Tibial nerve (tissue), 4 donors: ENCODE results near the gene AKR1E2. TPM values are rescaled to one million over a fixed set of nuclear protein-coding genes. Genes with fewer than 3 reads are reported as not detected.

Source experiments
- DNase-seq, 2 donors: peaks; one replicate each; pipeline ENCODE4 v3.0.0-alpha.2; 2019; ENCODE audit warnings: low spot score in 2 of 2
- H3K27ac ChIP-seq, 4 donors: fragments of 200-600 bp; sonication (generic) in 3 of 4; one replicate each; pipeline ENCODE4 v1.5.1; 2017 to 2019; ENCODE audit warnings: mild to moderate bottlenecking in 1 of 4
- H3K27me3 ChIP-seq, 2 donors: fragments of 200-600 bp; sonication (generic) in 1 of 2; one replicate each; pipeline versions ENCODE4 v1.5.1 to v1.6.0; 2017 to 2019
- H3K36me3 ChIP-seq, 3 donors: fragments of 200-600 bp; sonication (generic); one replicate each; pipeline ENCODE4 v1.5.1; 2018 to 2019
- H3K4me1 ChIP-seq, 4 donors: fragments of 200-600 bp; sonication (generic) in 3 of 4; one replicate each; pipeline ENCODE4 v1.5.1; 2017 to 2019
- H3K4me3 ChIP-seq, 4 donors: fragments of 200-600 bp; sonication (generic) in 3 of 4; one replicate each; pipeline ENCODE4 v1.5.1; 2017 to 2019; ENCODE audit warnings: mild to moderate bottlenecking in 1 of 4, moderate library complexity in 1 of 4
- H3K9me3 ChIP-seq, 4 donors: fragments of 200-600 bp; sonication (generic) in 3 of 4; one replicate each; pipeline ENCODE4 v1.5.1; 2017 to 2019
- CTCF ChIP-seq, 5 experiments: fragments of 200-600 bp in 3 of 5; fragments of 450-650 bp in 2 of 5; sonication (generic) in 3 of 5; IDR thresholded peaks; one replicate each; pipeline ENCODE4 v1.5.1; 2016 to 2019; ENCODE audit warnings: antibody characterized with exemption in 5 of 5, mild to moderate bottlenecking in 3 of 5, moderate library complexity in 2 of 5
- EP300 ChIP-seq, 2 donors: sonication (generic); formaldehyde crosslinking; IDR thresholded peaks; one replicate each; pipeline ENCODE4 v1.6.1; 2017; ENCODE audit warnings: antibody characterized with exemption in 2 of 2, mild to moderate bottlenecking in 1 of 2
- POLR2A ChIP-seq, 2 donors: fragments of 450-650 bp; IDR thresholded peaks; one replicate each; pipeline ENCODE4 v1.6.1; 2017; ENCODE audit warnings: antibody characterized with exemption in 2 of 2, mild to moderate bottlenecking in 2 of 2, moderate library complexity in 2 of 2
- WGBS, 2 donors: methylation state at CpG; one replicate each; pipeline ENCODE4 v1.1.5; 2018; 5-methylcytosine and 5-hydroxymethylcytosine counted together
- total RNA-seq, 4 donors: library from RNA; depleted of rRNA; stranded (reverse); fragments of >200 nt; gene quantifications; one replicate each; pipeline ENCODE4 v1.1.0, GENCODE V29; 2016

The AKR1E2 gene
- total RNA-seq: 10 to 100 TPM; 12.7 to 24.3 (median 21.3) TPM

DNA sequence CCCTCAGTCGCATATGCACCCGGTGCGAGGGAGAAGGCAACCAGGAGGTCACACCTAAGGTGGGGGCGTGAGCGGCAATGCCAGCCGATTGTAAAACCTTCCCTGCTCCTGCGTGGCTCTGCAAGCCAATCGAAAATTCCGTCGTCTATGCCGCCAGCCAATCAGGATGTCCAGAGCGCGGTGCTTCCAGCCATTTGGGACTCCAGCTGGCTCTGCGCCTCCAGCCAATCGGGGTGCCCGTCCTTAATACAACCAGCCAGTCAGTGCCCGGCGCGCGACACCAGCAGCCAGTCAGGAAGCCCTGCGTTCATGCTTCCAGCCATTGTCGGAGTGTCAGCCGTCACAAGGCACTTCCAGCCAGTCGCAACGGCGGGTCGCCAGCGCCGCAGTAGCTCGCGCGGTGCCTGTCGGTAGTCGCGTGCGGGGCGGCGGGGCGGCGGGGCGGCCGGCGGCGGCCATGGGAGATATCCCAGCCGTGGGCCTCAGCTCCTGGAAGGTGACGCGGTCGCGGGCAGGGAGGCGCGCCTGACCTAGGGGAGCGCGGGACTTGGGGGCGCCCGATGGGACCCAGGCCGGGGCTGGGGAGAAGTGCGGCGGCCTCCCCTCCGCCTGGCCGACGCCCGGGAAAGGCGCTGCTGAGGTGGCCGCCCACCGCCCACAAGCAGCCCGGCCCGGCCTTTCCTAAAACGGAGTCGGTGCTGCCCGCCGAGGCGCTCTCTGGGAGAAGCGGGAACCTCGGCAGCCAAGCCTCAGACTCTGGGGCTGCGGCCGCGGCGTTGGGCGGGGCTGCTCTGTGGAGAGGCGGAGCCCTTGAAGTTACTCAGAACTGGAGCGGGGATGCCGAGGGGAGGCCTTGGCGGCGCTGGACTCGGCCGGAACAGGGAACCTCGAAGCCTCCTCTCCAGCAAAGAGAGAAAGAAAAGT lies at the start of gene AKR1E2:
Gene AKR1E2 (plus strand): TSS at position 340 of the 924 bp plus-strand sequence. CDS start 118 bp downstream, at position 458.
- H3K9me3 ChIP-seq: no peaks in the 10 kb centered on the region
- TF ChIP-seq EP300 (IDR thresholded peaks at IDR 0.05) (peak in 1 of 2 donors; percentile 65), CTCF (IDR thresholded peaks at IDR 0.05) (no peak), POLR2A (IDR thresholded peaks at IDR 0.05) (peak in 1 of 2 donors; percentile 39)
- no peaks in the 10 kb centered on the region for H3K27me3 ChIP-seq
- peak within 1 kb of the TSS; percentile 89 to 98 (median 90) for H3K27ac ChIP-seq
- H3K4me3 ChIP-seq: peak within 1 kb of the TSS; percentile 62 to 81 (median 66)
- peaks cover 0 to 43% (median 3%) of the 10 kb centered on the region in 4 donors for H3K4me1 ChIP-seq
- WGBS, 2 donors: 15 to 32% methylated on average over 22 to 45 of the region's 87 CpGs
- peak; percentile 77 to 82 for DNase-seq
- peaks cover 0 to 2% (median 0%) of the 10 kb centered on the region in 3 donors for H3K36me3 ChIP-seq

GRCh38 chr10:4776234-4776638 lies 49.8 kb upstream of the AKR1E2 start:
- Histone ChIP-seq H3K9me3 (no peaks in the 10 kb centered on the region), H3K36me3 (no peaks in the 10 kb centered on the region), H3K4me1 (peaks cover 0 to 8% (median 2%) of the 10 kb centered on the region in 4 donors), H3K4me3 (no peak overlapping the region), H3K27ac (no peak overlapping the region), H3K27me3 (no peaks in the 10 kb centered on the region)
- WGBS, 2 donors: 83 to 91% methylated on average over 2 of the region's 2 CpGs
- DNase-seq: no peak
- no peak for TF ChIP-seq CTCF (IDR thresholded peaks at IDR 0.05)
- no peak for TF ChIP-seq EP300 (IDR thresholded peaks at IDR 0.05)
- no peak for TF ChIP-seq POLR2A (IDR thresholded peaks at IDR 0.05)

GRCh38 chr10:4778761-4779160 lies 47.2 kb upstream of the AKR1E2 start:
- Histone ChIP-seq H3K9me3 (no peaks in the 10 kb centered on the region), H3K27ac (no peak overlapping the region), H3K4me1 (peaks cover 0 to 4% (median 0%) of the 10 kb centered on the region in 4 donors), H3K27me3 (no peaks in the 10 kb centered on the region), H3K4me3 (no peak overlapping the region), H3K36me3 (no peaks in the 10 kb centered on the region)
- no peak for DNase-seq
- TF ChIP-seq CTCF (IDR thresholded peaks at IDR 0.05) (no peak), EP300 (IDR thresholded peaks at IDR 0.05) (no peak), POLR2A (IDR thresholded peaks at IDR 0.05) (no peak)

GRCh38 chr10:4780091-4780490 lies 45.9 kb upstream of the AKR1E2 start:
- no peak overlapping the region for H3K4me3 ChIP-seq
- no peaks in the 10 kb centered on the region for H3K9me3 ChIP-seq
- 75 to 80% methylated on average over 2 of the region's 2 CpGs for WGBS, 2 donors
- no peak for DNase-seq
- no peaks in the 10 kb centered on the region for H3K27me3 ChIP-seq
- no peak overlapping the region for H3K27ac ChIP-seq
- TF ChIP-seq EP300 (IDR thresholded peaks at IDR 0.05): no peak
- TF ChIP-seq CTCF (IDR thresholded peaks at IDR 0.05): no peak
- no peak for TF ChIP-seq POLR2A (IDR thresholded peaks at IDR 0.05)
- H3K4me1 ChIP-seq: peaks cover 0 to 4% (median 0%) of the 10 kb centered on the region in 4 donors
- H3K36me3 ChIP-seq: no peaks in the 10 kb centered on the region

- Histone ChIP-seq H3K36me3 (no peaks in the 10 kb centered on the region), H3K27ac (no peak overlapping the region), H3K9me3 (no peaks in the 10 kb centered on the region), H3K4me1 (peaks cover 0 to 4% (median 0%) of the 10 kb centered on the region in 4 donors), H3K27me3 (no peaks in the 10 kb centered on the region), H3K4me3 (no peak overlapping the region)
- no peak for TF ChIP-seq POLR2A (IDR thresholded peaks at IDR 0.05)
- TF ChIP-seq CTCF (IDR thresholded peaks at IDR 0.05): no peak
- no peak for TF ChIP-seq EP300 (IDR thresholded peaks at IDR 0.05)
- WGBS, 2 donors: 64 to 66% methylated on average over 6 of the region's 6 CpGs
- no peak for DNase-seq
These were observed 45.2 kb upstream of the AKR1E2 start for GRCh38 chr10:4780782-4781181.
